Raji (cell line): ENCODE data around the gene MAD1L1.

Experiments used
- POLR2A ChIP-seq: IDR thresholded peaks from 2 replicates; pipeline ENCODE4 v1.6.1; 2011; ENCODE audit warnings: low read depth, low read length, control low read depth; ENCODE audit not compliant: insufficient read depth

MAD1L1 gene

DNA sequence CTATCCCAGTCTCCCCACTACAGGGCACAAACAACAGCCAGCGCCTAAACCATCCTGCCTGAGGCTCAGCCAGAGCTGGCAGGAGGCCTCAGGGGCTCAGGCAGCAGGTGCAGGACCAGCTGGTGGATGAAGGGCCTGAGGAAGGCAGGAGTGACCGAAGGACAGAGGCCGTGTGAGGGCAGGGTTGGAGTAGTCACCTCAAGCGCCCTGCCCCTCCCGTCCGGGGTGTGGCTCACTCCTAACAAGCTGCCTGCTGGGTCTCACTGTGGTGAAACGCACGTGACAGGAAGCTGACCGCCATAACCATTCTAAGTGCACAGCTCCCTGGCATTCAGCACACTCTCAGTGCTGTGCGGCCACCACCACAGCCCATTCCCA is 281.6 kb downstream of the MAD1L1 start:
- TF ChIP-seq POLR2A: no peak

GRCh38 chr7:1950452-1951158 is 282.1 kb downstream of the MAD1L1 start:
- no peak for TF ChIP-seq POLR2A

DNA sequence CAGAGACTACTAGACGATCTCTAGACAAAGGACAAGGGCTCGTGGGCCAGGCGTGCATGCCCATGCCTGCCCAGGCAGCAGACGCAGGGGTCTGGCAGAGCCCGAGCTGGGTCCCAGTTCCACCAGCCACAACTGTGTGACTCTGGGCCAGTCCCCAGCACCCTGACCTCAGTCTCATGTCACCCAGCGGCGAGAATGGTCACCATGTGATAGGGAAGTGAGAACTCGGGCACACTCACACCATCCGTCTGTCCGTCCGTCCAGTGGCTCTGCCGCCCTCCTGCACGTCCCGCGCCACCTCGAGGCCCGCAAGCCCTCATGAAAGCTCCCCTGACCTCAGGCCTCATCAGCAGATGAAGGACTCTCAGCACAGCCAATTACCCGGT is 282.7 kb downstream of the MAD1L1 start:
- no peak for TF ChIP-seq POLR2A

GRCh38 chr7:1949681-1950055 is 283.1 kb downstream of the MAD1L1 start:
- no peak for TF ChIP-seq POLR2A

DNA sequence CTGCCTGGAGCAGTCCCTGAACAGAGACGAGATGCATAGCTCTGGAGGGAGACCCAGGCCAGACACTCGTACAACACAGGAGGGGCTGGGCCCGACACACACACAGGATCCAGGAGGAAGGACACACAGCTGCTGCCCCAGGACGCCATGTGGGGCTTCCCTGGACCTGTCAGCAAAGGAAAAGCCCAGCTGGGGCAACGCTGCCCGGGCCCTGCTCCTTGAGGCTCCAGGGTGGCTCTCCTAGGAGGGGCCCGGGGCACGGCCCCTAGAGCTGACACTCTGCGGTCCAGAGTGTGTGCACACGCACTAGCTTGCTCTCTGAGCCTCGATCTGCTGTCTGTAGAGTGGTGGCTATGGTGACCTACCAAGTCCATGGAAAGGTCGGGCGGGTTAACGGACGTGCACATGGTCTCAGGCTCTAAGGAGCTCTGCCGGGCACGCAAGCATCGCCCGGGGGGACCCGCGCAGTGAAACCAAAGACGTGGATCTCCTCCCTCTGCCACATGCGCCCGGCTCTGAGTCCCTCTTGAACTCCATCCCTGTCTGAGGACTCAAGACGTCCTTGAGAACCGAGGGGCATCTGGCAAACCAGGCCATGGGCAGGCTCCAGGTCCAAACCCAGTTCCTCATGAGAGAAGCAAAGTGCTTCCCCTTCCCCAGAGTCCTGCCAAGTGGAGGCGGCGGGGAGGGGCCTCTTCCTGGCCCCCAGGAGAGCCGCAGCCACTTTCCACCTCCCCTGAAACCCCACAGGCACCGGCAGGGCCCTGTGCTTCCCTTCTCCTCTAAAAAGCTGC is 283.7 kb downstream of the MAD1L1 start:
- no peak for TF ChIP-seq POLR2A

- no peak for TF ChIP-seq POLR2A
Measured at GRCh38 chr7:1948301-1948796, 284.4 kb downstream of the MAD1L1 start.

GRCh38 chr7:1947586-1948217 is 285.0 kb downstream of the MAD1L1 start:
- TF ChIP-seq POLR2A: no peak

DNA sequence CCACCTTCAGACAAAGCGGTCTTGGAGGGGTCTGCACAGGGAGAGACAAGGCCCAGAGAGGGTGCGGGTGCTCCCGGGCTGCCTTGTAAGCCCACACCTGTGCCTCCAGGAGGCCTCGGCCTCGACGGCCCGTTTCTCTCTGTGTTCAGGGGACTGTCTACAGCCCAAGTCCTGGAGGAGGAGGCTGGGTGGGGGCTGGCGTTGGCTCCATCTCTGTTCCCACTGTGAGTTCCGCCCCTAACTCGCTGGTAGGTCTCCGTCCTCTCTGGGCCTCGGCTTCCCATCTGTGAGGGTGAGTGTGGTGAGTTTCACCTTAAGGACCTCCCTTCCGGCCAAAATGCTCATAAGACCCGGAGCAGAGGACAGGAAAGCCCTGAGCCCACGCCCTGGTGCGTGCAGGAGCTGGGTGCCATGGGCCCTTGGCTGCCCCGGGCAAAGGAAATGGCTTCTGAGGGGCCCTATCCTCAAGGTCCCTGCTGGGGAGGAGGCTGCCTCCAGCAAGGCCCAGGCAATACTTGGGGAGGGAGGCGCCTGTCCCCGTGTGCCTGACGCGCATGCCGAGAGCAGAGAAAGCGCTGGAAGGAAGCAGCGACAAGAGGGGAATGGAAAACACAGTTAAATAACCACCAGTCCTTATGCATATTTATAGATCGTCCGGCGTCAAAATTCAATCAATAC is 285.8 kb downstream of the MAD1L1 start:
- TF ChIP-seq POLR2A: no peak

DNA sequence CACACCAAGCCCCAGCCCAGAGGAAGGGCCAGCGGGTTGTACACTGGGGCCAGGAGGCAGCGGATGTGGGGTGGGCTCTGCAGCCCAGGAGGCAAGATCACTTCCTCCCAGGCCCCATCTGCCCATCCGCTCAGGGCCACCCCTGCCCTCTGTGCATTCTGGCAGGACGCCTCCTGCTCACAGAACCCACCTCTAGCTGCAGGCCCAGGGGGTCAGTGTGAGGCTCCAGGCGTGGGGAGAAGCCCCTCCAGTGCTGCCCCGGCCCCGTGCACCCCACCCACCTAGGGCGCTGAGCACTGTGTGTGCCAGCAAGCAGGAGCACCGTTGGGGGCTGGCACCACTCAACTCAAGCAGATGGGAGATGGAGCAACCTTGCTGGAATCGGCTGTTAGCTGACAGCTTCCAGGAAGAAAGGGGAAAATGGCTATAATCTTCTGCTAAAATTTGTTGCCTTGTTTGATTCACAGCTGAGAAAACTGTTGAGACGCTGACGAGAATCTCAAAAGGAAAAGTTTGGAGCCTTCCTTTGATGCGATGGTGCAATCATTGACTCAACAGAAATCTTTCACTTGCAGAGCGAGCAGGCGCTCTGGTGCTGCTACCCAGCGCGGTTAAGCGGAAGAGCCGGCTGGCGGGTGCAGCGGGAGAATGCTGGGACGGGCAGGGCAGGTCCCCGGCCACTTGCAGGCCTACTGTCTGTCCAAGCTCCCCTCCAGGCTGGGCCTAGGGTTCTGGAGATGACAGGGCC is 286.5 kb downstream of the MAD1L1 start:
- TF ChIP-seq POLR2A: no peak

- no peak for TF ChIP-seq POLR2A
Measured at GRCh38 chr7:1945558-1945957, 287.2 kb downstream of the MAD1L1 start.

- TF ChIP-seq POLR2A: no peak
Measured at GRCh38 chr7:1944619-1945210, 288.0 kb downstream of the MAD1L1 start.

GRCh38 chr7:1943933-1944618 is 288.7 kb downstream of the MAD1L1 start:
- TF ChIP-seq POLR2A: no peak

DNA sequence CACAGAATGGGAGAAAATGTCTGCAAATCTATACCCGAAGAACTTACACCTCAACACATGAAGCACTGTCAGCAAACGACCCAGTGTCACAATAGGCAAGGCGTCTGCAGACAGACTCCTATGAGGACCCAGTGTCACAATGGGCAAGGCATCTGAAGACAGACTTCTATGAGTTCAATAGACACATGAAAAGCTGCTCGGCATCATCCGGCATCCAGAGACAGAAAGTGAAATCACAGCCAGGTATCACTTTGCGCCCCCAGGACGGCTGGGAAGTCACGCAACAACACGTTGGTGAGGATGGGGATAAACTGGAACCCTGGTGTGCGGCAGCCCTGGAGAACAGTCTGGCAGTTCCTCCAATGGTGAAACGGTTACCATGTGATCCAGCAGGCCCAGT is 289.4 kb downstream of the MAD1L1 start:
- no peak for TF ChIP-seq POLR2A

DNA sequence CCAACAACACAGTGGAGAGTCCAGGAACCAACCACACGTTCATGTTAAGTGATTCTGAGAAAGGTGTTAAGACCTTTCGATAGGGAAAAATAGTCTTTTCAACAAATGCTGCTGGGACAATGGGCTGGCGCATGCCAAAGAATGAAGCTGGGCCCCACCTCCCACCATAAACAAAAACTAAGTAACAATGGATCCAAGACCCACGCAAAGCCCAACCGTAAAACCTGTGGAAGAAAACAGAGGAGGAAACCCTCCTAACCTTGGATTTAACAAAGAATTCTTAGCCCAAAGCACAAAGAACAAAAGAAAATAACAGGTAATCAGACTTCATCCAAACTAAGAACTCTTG is 289.8 kb downstream of the MAD1L1 start:
- no peak for TF ChIP-seq POLR2A
